ENCODE measurements around the gene ZFX. TPM values are rescaled to one million over a fixed set of nuclear protein-coding genes. Genes with fewer than 3 reads are reported as not detected.

The ZFX gene
- total RNA-seq, 1 experiment from 2014 or later, result 66.8 TPM

GRCh38 chrX:24167719-24168472 lies 18.4 kb downstream of the ZFX start:
- Histone ChIP-seq H3K4me1 (ENCODE audit: insufficient read depth, low read length) (peaks cover 9% of the 10 kb centered on the region; the same call in 1 of the 2 replicates), H3K4me2 (ENCODE audit: insufficient read depth, insufficient read length, low read length) (no peak overlapping the region), H3K14ac (ENCODE audit: insufficient read depth, low read length) (no peak overlapping the region), H2BK120ac (ENCODE audit: low read depth, low read length, poor library complexity, severe bottlenecking) (no peak overlapping the region), H3K27ac (ENCODE audit: insufficient read length, low read depth, low read length) (no peak overlapping the region), H3K27me3 (ENCODE audit: insufficient read depth, low read length) (no peaks in the 10 kb centered on the region), H3K79me2 (ENCODE audit: insufficient read depth, low read length) (peaks cover 10% of the 10 kb centered on the region; the same call in 1 of the 2 replicates), H3K79me1 (ENCODE audit: insufficient read depth, low read depth, low read length, poor library complexity, severe bottlenecking) (no peaks in the 10 kb centered on the region), H3K56ac (ENCODE audit: insufficient read length, low read depth, low read length) (no peak overlapping the region), H2BK20ac (ENCODE audit: low read depth, low read length, poor library complexity, severe bottlenecking) (no peak overlapping the region), H4K5ac (ENCODE audit: insufficient read length, low read depth, low read length) (no peak overlapping the region), H4K91ac (ENCODE audit: insufficient read length, low read depth, low read length) (no peak overlapping the region), H2AK5ac (ENCODE audit: insufficient read length, low read length) (no peak overlapping the region), H4K20me1 (ENCODE audit: control insufficient read depth, insufficient read depth, insufficient read length) (no peaks in the 10 kb centered on the region), H2BK5ac (ENCODE audit: insufficient read length, low read length) (no peak overlapping the region), H3K4ac (ENCODE audit: low read depth, low read length) (no peak overlapping the region), H4K8ac (replicated peaks; ENCODE audit: insufficient read length, low read depth, low read length) (no peak overlapping the region), H2BK15ac (ENCODE audit: low read depth, low read length) (no peak overlapping the region), H3K18ac (ENCODE audit: insufficient read length, low read depth, low read length) (no peak overlapping the region), H2AFZ (ENCODE audit: low read length) (no peak overlapping the region), H3K9ac (ENCODE audit: extremely low read depth, insufficient read length, low read length) (no peak overlapping the region), H3K23ac (ENCODE audit: insufficient read length, low read depth, low read length) (no peak overlapping the region), H3K23me2 (ENCODE audit: insufficient read length, low read depth, low read length, poor library complexity, severe bottlenecking) (no peaks in the 10 kb centered on the region), H3K9me3 (ENCODE audit: control insufficient read depth, low read depth, low read length) (no peaks in the 10 kb centered on the region), H3T11ph (ENCODE audit: low read length) (no peak overlapping the region), H2BK12ac (ENCODE audit: insufficient read length, low read depth, low read length) (no peak overlapping the region)
- Mint-ChIP-seq H3K27me3 (ENCODE audit: low read depth) (no peaks in the 10 kb centered on the region), H3K4me3 (no peak overlapping the region; a peak in 1 of 5 replicates), H3K9me3 (no peaks in the 10 kb centered on the region), H3K27ac (peak overlapping the region; percentile 2 to 36 (median 5); a peak in 5 of 7 replicates), H3K4me1 (peaks cover 36 to 46% of the 10 kb centered on the region in 2 experiments), H3K36me3 (ENCODE audit: insufficient read depth in 1 of 3, low read depth in 3 of 3) (peaks cover 2 to 14% (median 5%) of the 10 kb centered on the region in 3 experiments)
- no peak for TF ChIP-seq CTCF (conservative IDR thresholded peaks at IDR 0.05)
- no peak for DNase-seq
